SK-N-SH (cell line): ENCODE measurements around the gene PSMD6. TPM values are rescaled to one million over a fixed set of nuclear protein-coding genes. Genes with fewer than 3 reads are reported as not detected.
A peak's percentile ranks its signal among the peaks of the same experiment; 100 is the strongest.

Experiments used
- CTCF ChIA-PET: fragments of 300-600, 350-600 bp; formaldehyde crosslinking; extraction: SDS; loops from one replicate; lab custom pipeline; 2021; lab: Yijun Ruan, JAX
- POLR2A ChIA-PET: fragments of 350-600 bp; sonication (Branson Sonifier 250); formaldehyde crosslinking; extraction: SDS; loops from one replicate; lab custom pipeline; 2020; ENCODE audit warnings: antibody characterized with exemption, inconsistent platforms; lab: Yijun Ruan, JAX
- DNase-seq: peaks from one replicate; pipeline ENCODE4 v3.0.0; 2012
- H2AFZ ChIP-seq: fragments of 200-600 bp; sonication (generic); 2 replicates; pipeline ENCODE4 v1.8.1; 2016; ENCODE audit warnings: antibody characterized with exemption, mild to moderate bottlenecking, low read depth
- H3F3A ChIP-seq: fragments of 200-600 bp; sonication (generic); replicated peaks from 2 replicates; pipeline ENCODE3; 2016; ENCODE audit warnings: antibody characterized with exemption, mild to moderate bottlenecking; ENCODE audit not compliant: insufficient read depth
- H3K27ac ChIP-seq, 2 experiments: fragments of 200-500 bp in 1 of 2; fragments of 200-600 bp in 1 of 2; sonication (Bioruptor generic) in 1 of 2; sonication (generic), shearing (Covaris generic) in 1 of 2; 2 replicates each; pipeline versions ENCODE4 v1.5.1 to v1.6.1; 2014 to 2016; ENCODE audit warnings: low read depth in 2 of 2, inconsistent platforms in 1 of 2, low read length in 1 of 2, mild to moderate bottlenecking in 1 of 2, mixed read lengths in 1 of 2
- H3K27me3 ChIP-seq: fragments of 200-600 bp; sonication (generic), shearing (Covaris generic); 2 replicates; pipeline ENCODE4 v1.6.1; 2016; ENCODE audit warnings: mixed run types; ENCODE audit not compliant: insufficient read depth
- H3K36me3 ChIP-seq, 2 experiments: fragments of 200-500 bp in 1 of 2; fragments of 200-600 bp in 1 of 2; sonication (Bioruptor generic) in 1 of 2; sonication (generic) in 1 of 2; replicated peaks in 1 of 2; 2 replicates each; pipeline versions ENCODE3 to v1.5.1; 2014 to 2016; ENCODE audit warnings: low read length in 1 of 2, mild to moderate bottlenecking in 1 of 2; ENCODE audit not compliant: insufficient read depth in 2 of 2, control insufficient read depth in 1 of 2
- H3K4me1 ChIP-seq, 2 experiments: fragments of 200-500 bp in 1 of 2; fragments of 200-600 bp in 1 of 2; sonication (Bioruptor generic) in 1 of 2; sonication (generic), shearing (Covaris generic) in 1 of 2; 2 replicates each; pipeline versions ENCODE4 v1.5.1 to v1.6.1; 2014 to 2016; ENCODE audit warnings: low read depth in 1 of 2, low read length in 1 of 2, mixed run types in 1 of 2; ENCODE audit not compliant: insufficient read depth in 2 of 2, control insufficient read depth in 1 of 2
- H3K4me2 ChIP-seq: fragments of 200-600 bp; sonication (generic), shearing (Covaris generic); 2 replicates; pipeline ENCODE4 v1.6.1; 2017; ENCODE audit warnings: mixed run types
- H3K4me3 ChIP-seq, 2 experiments: fragments of 200-500 bp in 1 of 2; fragments of 200-600 bp in 1 of 2; sonication (Bioruptor generic) in 1 of 2; sonication (generic), shearing (Covaris generic) in 1 of 2; 2 replicates each; pipeline versions ENCODE4 v1.5.1 to v1.8.1; 2014 to 2016; ENCODE audit warnings: low read depth in 2 of 2, inconsistent platforms in 1 of 2, low read length in 1 of 2, mild to moderate bottlenecking in 1 of 2, mixed read lengths in 1 of 2, moderate library complexity in 1 of 2
- H3K79me2 ChIP-seq: fragments of 200-600 bp; sonication (generic); 2 replicates; pipeline ENCODE4 v1.8.1; 2017; ENCODE audit warnings: mild to moderate bottlenecking; ENCODE audit not compliant: insufficient read depth
- H3K9ac ChIP-seq: fragments of 200-600 bp; sonication (generic); 2 replicates; pipeline ENCODE4 v1.6.1; 2017; ENCODE audit warnings: mixed run types
- H3K9me2 ChIP-seq: fragments of 200-600 bp; sonication (generic); 2 replicates; pipeline ENCODE4 v1.6.1; 2017; ENCODE audit warnings: mixed run types
- H3K9me3 ChIP-seq: fragments of 200-600 bp; sonication (generic); 2 replicates; pipeline ENCODE4 v1.6.1; 2017; ENCODE audit warnings: mixed run types, mild to moderate bottlenecking, moderate library complexity
- H4K20me1 ChIP-seq: fragments of 200-600 bp; sonication (generic); 2 replicates; pipeline ENCODE4 v1.6.1; 2017; ENCODE audit warnings: mild to moderate bottlenecking, mixed run types; ENCODE audit not compliant: insufficient read depth
- CHD2 ChIP-seq: fragments of 150-350 bp; IDR thresholded peaks from 2 replicates; pipeline ENCODE4 v1.6.1; 2018; ENCODE audit warnings: low read length; ENCODE audit not compliant: partially characterized antibody
- FOSL2 ChIP-seq: IDR thresholded peaks from 2 replicates; pipeline ENCODE4 v1.4.0; 2012; ENCODE audit warnings: low read depth, mild to moderate bottlenecking, moderate library complexity, borderline replicate concordance
- FOXM1 ChIP-seq: IDR thresholded peaks from 2 replicates; pipeline ENCODE4 v1.4.0; 2012; ENCODE audit warnings: low read depth, mild to moderate bottlenecking
- JUND ChIP-seq: IDR thresholded peaks from 2 replicates; pipeline ENCODE4 v1.4.0; 2012
- NFIC ChIP-seq: IDR thresholded peaks from 2 replicates; pipeline ENCODE4 v1.4.0; 2012; ENCODE audit warnings: borderline replicate concordance
- RFX5 ChIP-seq: IDR thresholded peaks from 2 replicates; pipeline ENCODE4 v1.6.1; 2012; ENCODE audit warnings: mild to moderate bottlenecking, improper control_type of control experiment, low read length
- RXRA ChIP-seq: IDR thresholded peaks from 2 replicates; pipeline ENCODE4 v1.4.0; 2012; ENCODE audit warnings: low read depth, mild to moderate bottlenecking, borderline replicate concordance
- SIN3A ChIP-seq: IDR thresholded peaks from 2 replicates; pipeline ENCODE4 v1.6.1; 2012; ENCODE audit warnings: low read depth, mild to moderate bottlenecking, low read length, moderate library complexity, borderline replicate concordance
- TEAD4 ChIP-seq: IDR thresholded peaks from 2 replicates; pipeline ENCODE4 v1.4.0; 2012; ENCODE audit warnings: mild to moderate bottlenecking, borderline replicate concordance; ENCODE audit not compliant: insufficient read depth
- WGBS: methylation state at CpG from one replicate; pipeline ENCODE4 v1.1.6; 2017; ENCODE audit warnings: low lambda C conversion rate; 5-methylcytosine and 5-hydroxymethylcytosine counted together
- polyA plus RNA-seq, 3 experiments: library from polyadenylated mRNA; depleted of rRNA; stranded (reverse); fragments of >200 nt; gene quantifications; 2 replicates each; pipeline ENCODE4 v1.2.3, GENCODE V29; 2012
- TF ChIP-seq, protein P1 (sequence below): fragments of 150-350 bp; IDR thresholded peaks from 2 replicates; pipeline ENCODE4 v1.6.1; 2017; ENCODE audit warnings: antibody characterized with exemption, low read length, low read depth, borderline replicate concordance
- TF ChIP-seq, protein P2 (sequence below): IDR thresholded peaks from 2 replicates; pipeline ENCODE4 v1.4.0; 2012; ENCODE audit warnings: low read depth

The PSMD6 gene
- polyA plus RNA-seq, 1 of the 3 experiments (the other 2 are of a cell fraction) = 90.3 TPM

DNA sequence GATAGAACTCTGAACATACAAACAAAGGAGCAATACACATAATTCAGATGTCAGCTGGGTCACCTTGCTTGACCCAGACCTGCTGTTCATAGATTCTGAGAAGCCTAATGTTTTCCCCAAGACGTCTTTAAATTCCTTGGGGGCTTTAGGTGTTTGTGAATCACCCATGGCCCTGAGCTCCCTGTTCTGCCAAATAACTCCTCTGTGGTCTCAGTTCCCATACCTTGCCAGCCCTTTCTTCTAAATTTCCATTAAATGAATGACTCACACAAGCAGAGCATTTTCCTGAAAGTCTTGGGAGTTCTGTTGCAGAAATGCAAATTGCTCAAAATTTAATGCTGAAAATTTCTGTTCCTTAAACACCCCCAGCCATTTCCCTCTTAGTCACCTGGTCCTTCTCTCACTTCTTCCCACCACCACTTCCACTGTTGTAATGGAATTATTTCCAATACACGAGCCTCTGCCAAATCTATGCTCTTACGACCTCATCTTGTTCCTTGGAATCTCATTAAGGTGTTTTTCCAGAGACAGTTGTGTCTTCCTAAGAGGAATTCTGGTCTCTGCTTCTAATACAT lies 33.4 kb upstream of the PSMD6 start:
- POLR2A ChIA-PET = interaction anchor here (0.6 to 0.9 kb wide), 2 partner anchors 340 to 451 kb away, joined by 3 to 4 read pairs; no protein-coding TSS in a partner anchor
- H3K9me3 ChIP-seq = no peaks in the 10 kb centered on the region
- peaks cover 6 to 12% of the 10 kb centered on the region in 2 experiments; a peak in 3 of 4 replicates for H3K4me1 ChIP-seq
- H3K36me3 ChIP-seq = no peaks in the 10 kb centered on the region
- CTCF ChIA-PET = no interaction called here
- 41% methylated on average over 3 of the region's 3 CpGs for WGBS
- DNase-seq = no peak
- H3K9ac ChIP-seq = no peak overlapping the region
- no peaks in the 10 kb centered on the region for H3F3A ChIP-seq
- no peaks in the 10 kb centered on the region for H4K20me1 ChIP-seq
- no peaks in the 10 kb centered on the region for H3K79me2 ChIP-seq
- H3K4me2 ChIP-seq = no peak overlapping the region
- TF ChIP-seq, protein P1, sequence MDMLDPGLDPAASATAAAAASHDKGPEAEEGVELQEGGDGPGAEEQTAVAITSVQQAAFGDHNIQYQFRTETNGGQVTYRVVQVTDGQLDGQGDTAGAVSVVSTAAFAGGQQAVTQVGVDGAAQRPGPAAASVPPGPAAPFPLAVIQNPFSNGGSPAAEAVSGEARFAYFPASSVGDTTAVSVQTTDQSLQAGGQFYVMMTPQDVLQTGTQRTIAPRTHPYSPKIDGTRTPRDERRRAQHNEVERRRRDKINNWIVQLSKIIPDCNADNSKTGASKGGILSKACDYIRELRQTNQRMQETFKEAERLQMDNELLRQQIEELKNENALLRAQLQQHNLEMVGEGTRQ = no peak
- TF ChIP-seq JUND (0 out of 2 replicates have a peak, but pooled peaks have one; percentile 15), FOSL2 (peak; percentile 25; the same call in 1 of the 2 replicates)
- no peak overlapping the region for H2AFZ ChIP-seq
- H3K27ac ChIP-seq = peak overlapping the region in 1 of 2 experiments; percentile 39; a peak in 2 of 4 replicates
- H3K4me3 ChIP-seq = no peak overlapping the region
- no peaks in the 10 kb centered on the region for H3K9me2 ChIP-seq
- no peaks in the 10 kb centered on the region for H3K27me3 ChIP-seq

DNA sequence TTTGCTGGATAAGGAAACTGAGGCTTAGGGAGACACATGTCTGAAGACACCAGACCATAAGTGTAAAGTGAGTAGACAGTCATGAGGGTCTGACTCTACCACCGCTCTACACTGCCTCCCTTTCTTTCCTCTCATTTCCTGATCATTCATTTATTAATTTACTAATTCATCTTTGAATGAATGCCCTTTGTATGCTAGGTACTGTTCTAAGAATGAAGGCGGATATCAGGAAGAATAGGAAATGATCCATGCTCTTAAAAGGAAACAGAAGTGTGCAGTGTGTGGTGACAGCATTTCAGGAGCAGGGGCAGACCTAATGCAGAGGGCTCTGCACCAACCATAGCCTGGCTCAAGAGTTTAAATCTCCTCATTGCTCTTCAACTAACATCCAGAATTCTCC lies 31.8 kb upstream of the PSMD6 start:
- H3K9me3 ChIP-seq = no peaks in the 10 kb centered on the region
- TF ChIP-seq RFX5 = no peak
- TF ChIP-seq SIN3A = no peak
- no peak for TF ChIP-seq NFIC
- no peak for TF ChIP-seq RXRA
- no peak for TF ChIP-seq CHD2
- no peak for TF ChIP-seq JUND
- TF ChIP-seq TEAD4 = no peak
- TF ChIP-seq, protein P2, sequence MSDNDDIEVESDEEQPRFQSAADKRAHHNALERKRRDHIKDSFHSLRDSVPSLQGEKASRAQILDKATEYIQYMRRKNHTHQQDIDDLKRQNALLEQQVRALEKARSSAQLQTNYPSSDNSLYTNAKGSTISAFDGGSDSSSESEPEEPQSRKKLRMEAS = no peak
- TF ChIP-seq FOXM1 = no peak
- no peaks in the 10 kb centered on the region for H3K79me2 ChIP-seq
- H3K4me1 ChIP-seq = peaks cover 6 to 12% of the 10 kb centered on the region in 2 experiments; a peak in 3 of 4 replicates
- no peaks in the 10 kb centered on the region for H3K9me2 ChIP-seq
- H3K4me2 ChIP-seq = no peak overlapping the region
- WGBS = 87% methylated on average over 2 of the region's 2 CpGs
- no peak overlapping the region for H3K4me3 ChIP-seq
- no peak overlapping the region for H2AFZ ChIP-seq
- H3K36me3 ChIP-seq = no peaks in the 10 kb centered on the region
- POLR2A ChIA-PET = no interaction called here
- H3F3A ChIP-seq = no peaks in the 10 kb centered on the region
- no peaks in the 10 kb centered on the region for H3K27me3 ChIP-seq
- no peak overlapping the region for H3K9ac ChIP-seq
- H4K20me1 ChIP-seq = no peaks in the 10 kb centered on the region
- CTCF ChIA-PET = no interaction called here
- no peak overlapping the region for H3K27ac ChIP-seq
- DNase-seq = no peak
